NCI-H128 (cell line): ENCODE results near the gene COL9A3.

Experiments
- DNase-seq: peaks from one replicate; lab custom pipeline; 2025; ENCODE audit not compliant: unreplicated experiment; lab: John Stamatoyannopoulos, UW

The COL9A3 gene

GRCh38 chr20:62796699-62797491, 20.0 kb upstream of the COL9A3 start:
- no peak for DNase-seq

- no peak for DNase-seq
Measured at GRCh38 chr20:62797671-62798532, 18.9 kb upstream of the COL9A3 start.

- DNase-seq: no peak
Measured at GRCh38 chr20:62799036-62799435, 17.8 kb upstream of the COL9A3 start.

GRCh38 chr20:62799459-62799858, 17.4 kb upstream of the COL9A3 start:
- no peak for DNase-seq

- no peak for DNase-seq
Measured at GRCh38 chr20:62799873-62800272, 17.0 kb upstream of the COL9A3 start.

GRCh38 chr20:62800314-62801259, 16.3 kb upstream of the COL9A3 start:
- DNase-seq: no peak

GRCh38 chr20:62801284-62802010, 15.4 kb upstream of the COL9A3 start:
- DNase-seq: no peak

GRCh38 chr20:62802026-62802712, 14.7 kb upstream of the COL9A3 start:
- no peak for DNase-seq

GRCh38 chr20:62804021-62804626, 12.7 kb upstream of the COL9A3 start:
- DNase-seq: no peak

- no peak for DNase-seq
Measured at GRCh38 chr20:62804627-62805154, 12.2 kb upstream of the COL9A3 start, which contains the start of gene OGFR. TSS of gene OGFR (plus strand) at chr20:62804835. CDS start at chr20:62804860, 25 bp downstream.

GRCh38 chr20:62805155-62805710, 11.6 kb upstream of the COL9A3 start:
- no peak for DNase-seq

GRCh38 chr20:62805711-62806382, 11.0 kb upstream of the COL9A3 start:
- DNase-seq: no peak

GRCh38 chr20:62806383-62807050, 10.3 kb upstream of the COL9A3 start:
- no peak for DNase-seq

- no peak for DNase-seq
Measured at GRCh38 chr20:62807444-62808210, 9.2 kb upstream of the COL9A3 start.

- no peak for DNase-seq
Measured at GRCh38 chr20:62808211-62808865, 8.5 kb upstream of the COL9A3 start.
